SK-N-MC (cell line): ENCODE measurements around the gene TMEM127.

ENCODE experiments used
- EZH2 ChIP-seq: fragments of 200-600 bp; sonication (generic); IDR thresholded peaks from one replicate; pipeline ENCODE4 v1.6.1; 2017; ENCODE audit warnings: antibody characterized with exemption
- FOXP2 ChIP-seq: optimal IDR thresholded peaks from 2 replicates; pipeline ENCODE3; 2011; ENCODE audit warnings: mild to moderate bottlenecking, moderate library complexity; ENCODE audit not compliant: insufficient read depth; ENCODE audit errors: extremely low read length, control extremely low read depth
- POLR2AphosphoS5 ChIP-seq: IDR thresholded peaks from 2 replicates; pipeline ENCODE4 v1.6.1; 2012; ENCODE audit warnings: mild to moderate bottlenecking, low read depth, low read length, borderline replicate concordance

DNA sequence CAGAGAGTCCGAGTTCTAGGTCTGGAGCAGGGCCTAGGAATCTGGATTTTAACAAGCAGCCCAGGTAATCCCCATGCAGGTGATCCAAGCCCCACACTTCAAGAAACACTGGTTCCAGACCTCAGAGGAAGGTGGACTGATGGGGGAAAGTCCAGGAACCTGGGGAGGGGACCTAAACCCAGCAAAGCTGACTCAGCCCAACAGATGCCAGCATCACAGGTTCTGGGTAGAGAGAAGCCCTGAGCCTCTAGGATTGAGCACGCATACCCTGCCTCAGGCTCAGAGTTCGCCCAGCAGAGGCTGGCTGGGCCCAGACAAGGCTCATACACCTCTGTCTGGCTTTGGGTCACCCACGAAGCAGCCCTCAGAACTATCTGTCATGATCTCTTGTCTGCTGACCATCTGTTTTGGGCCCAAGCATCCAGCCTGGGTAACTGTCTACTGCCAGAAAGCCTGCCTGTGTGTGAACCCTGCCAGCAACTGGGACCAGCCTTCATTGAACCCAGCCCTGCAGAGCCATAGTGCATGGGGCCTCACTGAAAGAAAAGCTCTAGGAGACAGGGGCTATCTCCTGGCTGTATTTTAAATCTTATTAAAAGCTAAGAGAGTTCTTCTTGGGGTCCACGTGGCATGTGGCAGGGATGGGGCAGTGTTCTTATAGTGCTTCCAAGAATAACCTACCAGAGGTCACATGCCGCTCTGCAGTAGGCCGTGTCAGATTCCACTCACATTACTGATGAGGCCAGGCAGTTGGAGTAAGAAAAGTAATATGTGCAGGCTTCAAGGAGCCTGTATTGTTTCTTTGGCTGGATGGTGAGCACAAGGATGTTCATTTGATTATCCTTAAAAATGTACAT is 7.4 kb downstream of the TMEM127 start:
- no peak for TF ChIP-seq EZH2
- TF ChIP-seq POLR2AphosphoS5, result no peak
- no peak for TF ChIP-seq FOXP2
